Measurements from ENCODE around the gene SETBP1.

Gene SETBP1

GRCh38 chr18:44924785-44925499, 244.3 kb downstream of the SETBP1 start:
- ChIA-PET CTCF (interaction anchor here (0.6 to 1.2 kb wide), 5 partner anchors 11 to 955 kb away, joined by 3 read pairs; no protein-coding TSS in a partner anchor), POLR2A (interaction anchor here (0.6 to 1.3 kb wide), 2 partner anchors 11 to 246 kb away, joined by 3 read pairs; no protein-coding TSS in a partner anchor)
- Histone ChIP-seq H3K4me3 (ENCODE audit: low read depth, low read length) (no peak overlapping the region), H3K4me1 (ENCODE audit: control insufficient read depth, insufficient read depth, low read length) (no peaks in the 10 kb centered on the region), H3K27ac (ENCODE audit: extremely low read depth, low read depth, low read length) (no peak overlapping the region), H3K36me3 (ENCODE audit: control insufficient read depth in 2 of 2, insufficient read depth in 1 of 2, low read length in 2 of 2) (no peaks in the 10 kb centered on the region), H3K9me3 (ENCODE audit: control insufficient read depth, insufficient read depth, low read depth, low read length) (no peaks in the 10 kb centered on the region)
- TF ChIP-seq ZNF548 (tag by site-specific recombination; IDR thresholded peaks at IDR 0.05) (no peak), ZNF558 (tag by site-specific recombination; IDR thresholded peaks at IDR 0.05) (no peak), ZFP37 (tag by site-specific recombination; IDR thresholded peaks at IDR 0.05) (no peak), ZFP41 (tag by site-specific recombination; IDR thresholded peaks at IDR 0.05; ENCODE audit: borderline replicate concordance) (no peak), ZNF37A (tag by site-specific recombination; IDR thresholded peaks at IDR 0.05) (no peak), ZFP3 (tag by site-specific recombination; IDR thresholded peaks at IDR 0.05; ENCODE audit: low read depth) (no peak), PBX3 (CRISPR knock-in tag; IDR thresholded peaks at IDR 0.05) (no peak), ZNF544 (tag by site-specific recombination; IDR thresholded peaks at IDR 0.05) (no peak), PRDM6 (tag by site-specific recombination; IDR thresholded peaks at IDR 0.05) (no peak), GLIS2 (tag by site-specific recombination; IDR thresholded peaks at IDR 0.05) (no peak)

GRCh38 chr18:44927127-44927849, 246.6 kb downstream of the SETBP1 start:
- H3K36me3 ChIP-seq (ENCODE audit: control insufficient read depth in 2 of 2, insufficient read depth in 1 of 2, low read length in 2 of 2) = no peaks in the 10 kb centered on the region
- no peak overlapping the region for H3K4me3 ChIP-seq (ENCODE audit: low read depth, low read length)
- TF ChIP-seq SP2 (tag by site-specific recombination; IDR thresholded peaks at IDR 0.05) (no peak), ZNF785 (tag by site-specific recombination; IDR thresholded peaks at IDR 0.05) (no peak), YY2 (tag by site-specific recombination; IDR thresholded peaks at IDR 0.05) (no peak), ZNF677 (tag by site-specific recombination; IDR thresholded peaks at IDR 0.05) (no peak), AEBP2 (tag by site-specific recombination; IDR thresholded peaks at IDR 0.05; ENCODE audit: borderline replicate concordance) (no peak), ZNF639 (tag by site-specific recombination; IDR thresholded peaks at IDR 0.05) (no peak), ZNF121 (tag by site-specific recombination; IDR thresholded peaks at IDR 0.05) (no peak), ZNF239 (tag by site-specific recombination; IDR thresholded peaks at IDR 0.05) (no peak), ZNF394 (tag by site-specific recombination; IDR thresholded peaks at IDR 0.05; ENCODE audit: borderline replicate concordance) (no peak), ZNF707 (tag by site-specific recombination; IDR thresholded peaks at IDR 0.05) (no peak)
- H3K4me1 ChIP-seq (ENCODE audit: control insufficient read depth, insufficient read depth, low read length) = no peaks in the 10 kb centered on the region
- CTCF ChIA-PET = interaction anchor here (0.6 to 1.2 kb wide), 2 partner anchors 40 to 184 kb away, joined by 3 read pairs; no protein-coding TSS in a partner anchor
- no peaks in the 10 kb centered on the region for H3K9me3 ChIP-seq (ENCODE audit: control insufficient read depth, insufficient read depth, low read depth, low read length)
- POLR2A ChIA-PET = no interaction called here
- H3K27ac ChIP-seq (ENCODE audit: extremely low read depth, low read depth, low read length) = no peak overlapping the region
